HEK293 (cell line): ENCODE data around the gene PTGR1.

Experiments used
- HOXA7 ChIP-seq: sonication (generic); formaldehyde crosslinking; IDR thresholded peaks from 2 replicates; pipeline ENCODE4 v1.8.1; 2022; ENCODE audit warnings: missing genetic modification reagents, borderline replicate concordance
- SCRT2 ChIP-seq: fragments of 450-650 bp; formaldehyde crosslinking; IDR thresholded peaks from 2 replicates; pipeline ENCODE4 v1.5.1; 2016; ENCODE audit warnings: missing biosample characterization, missing genetic modification characterization
- ZFP3 ChIP-seq: fragments of 450-650 bp; formaldehyde crosslinking; IDR thresholded peaks from 2 replicates; pipeline ENCODE4 v1.5.1; 2016; ENCODE audit warnings: low read depth, missing biosample characterization, missing genetic modification characterization
- ZNF776 ChIP-seq: fragments of 450-650 bp; formaldehyde crosslinking; IDR thresholded peaks from 2 replicates; pipeline ENCODE4 v1.5.0; 2017; ENCODE audit warnings: missing biosample characterization, missing genetic modification characterization, borderline replicate concordance
- ZNF777 ChIP-seq: fragments of 450-650 bp; formaldehyde crosslinking; IDR thresholded peaks from 2 replicates; pipeline ENCODE4 v1.5.1; 2017; ENCODE audit warnings: missing biosample characterization, missing genetic modification characterization, borderline replicate concordance
- TF ChIP-seq, protein P1 (sequence below): fragments of 450-650 bp; formaldehyde crosslinking; IDR thresholded peaks from 2 replicates; pipeline ENCODE4 v1.5.1; 2016; ENCODE audit warnings: missing biosample characterization, missing genetic modification characterization
- TF ChIP-seq, protein P2 (sequence below): fragments of 450-650 bp; formaldehyde crosslinking; IDR thresholded peaks from 2 replicates; pipeline ENCODE4 v1.5.1; 2016; ENCODE audit warnings: missing biosample characterization, missing genetic modification characterization
- TF ChIP-seq, protein P3 (sequence below): fragments of 450-650 bp; formaldehyde crosslinking; IDR thresholded peaks from 2 replicates; pipeline ENCODE4 v1.5.1; 2016; ENCODE audit warnings: missing biosample characterization, missing genetic modification characterization, borderline replicate concordance
- TF ChIP-seq, protein P4 (sequence below): fragments of 450-650 bp; IDR thresholded peaks from 2 replicates; pipeline ENCODE4 v1.5.1; 2018; ENCODE audit warnings: missing biosample characterization, missing genetic modification characterization

DNA sequence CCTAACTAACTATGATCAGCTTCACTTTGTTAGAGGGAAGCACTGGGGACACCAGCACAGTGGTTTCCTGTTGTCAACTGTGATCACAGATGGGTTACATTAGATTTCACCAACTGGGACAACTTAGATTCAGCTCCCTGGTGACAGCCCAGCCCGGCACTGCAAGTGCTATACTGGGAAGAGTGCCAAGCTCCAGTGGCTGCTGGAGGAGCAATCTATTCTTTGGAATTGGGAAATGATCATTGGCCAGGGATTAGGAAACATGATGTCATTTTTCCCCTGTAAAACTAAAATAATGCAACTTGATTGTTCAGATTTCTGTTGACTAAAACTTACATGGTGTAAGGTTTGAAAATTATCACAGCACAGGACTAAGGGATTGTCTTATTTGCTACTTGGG is 33.2 kb downstream of the PTGR1 start:
- TF ChIP-seq SCRT2 (tag by site-specific recombination) = no peak
- TF ChIP-seq, protein P1, sequence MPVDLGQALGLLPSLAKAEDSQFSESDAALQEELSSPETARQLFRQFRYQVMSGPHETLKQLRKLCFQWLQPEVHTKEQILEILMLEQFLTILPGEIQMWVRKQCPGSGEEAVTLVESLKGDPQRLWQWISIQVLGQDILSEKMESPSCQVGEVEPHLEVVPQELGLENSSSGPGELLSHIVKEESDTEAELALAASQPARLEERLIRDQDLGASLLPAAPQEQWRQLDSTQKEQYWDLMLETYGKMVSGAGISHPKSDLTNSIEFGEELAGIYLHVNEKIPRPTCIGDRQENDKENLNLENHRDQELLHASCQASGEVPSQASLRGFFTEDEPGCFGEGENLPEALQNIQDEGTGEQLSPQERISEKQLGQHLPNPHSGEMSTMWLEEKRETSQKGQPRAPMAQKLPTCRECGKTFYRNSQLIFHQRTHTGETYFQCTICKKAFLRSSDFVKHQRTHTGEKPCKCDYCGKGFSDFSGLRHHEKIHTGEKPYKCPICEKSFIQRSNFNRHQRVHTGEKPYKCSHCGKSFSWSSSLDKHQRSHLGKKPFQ (tag by site-specific recombination) = no peak
- TF ChIP-seq ZFP3 = no peak
- TF ChIP-seq, protein P2, sequence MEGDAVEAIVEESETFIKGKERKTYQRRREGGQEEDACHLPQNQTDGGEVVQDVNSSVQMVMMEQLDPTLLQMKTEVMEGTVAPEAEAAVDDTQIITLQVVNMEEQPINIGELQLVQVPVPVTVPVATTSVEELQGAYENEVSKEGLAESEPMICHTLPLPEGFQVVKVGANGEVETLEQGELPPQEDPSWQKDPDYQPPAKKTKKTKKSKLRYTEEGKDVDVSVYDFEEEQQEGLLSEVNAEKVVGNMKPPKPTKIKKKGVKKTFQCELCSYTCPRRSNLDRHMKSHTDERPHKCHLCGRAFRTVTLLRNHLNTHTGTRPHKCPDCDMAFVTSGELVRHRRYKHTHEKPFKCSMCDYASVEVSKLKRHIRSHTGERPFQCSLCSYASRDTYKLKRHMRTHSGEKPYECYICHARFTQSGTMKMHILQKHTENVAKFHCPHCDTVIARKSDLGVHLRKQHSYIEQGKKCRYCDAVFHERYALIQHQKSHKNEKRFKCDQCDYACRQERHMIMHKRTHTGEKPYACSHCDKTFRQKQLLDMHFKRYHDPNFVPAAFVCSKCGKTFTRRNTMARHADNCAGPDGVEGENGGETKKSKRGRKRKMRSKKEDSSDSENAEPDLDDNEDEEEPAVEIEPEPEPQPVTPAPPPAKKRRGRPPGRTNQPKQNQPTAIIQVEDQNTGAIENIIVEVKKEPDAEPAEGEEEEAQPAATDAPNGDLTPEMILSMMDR (tag by site-specific recombination) = no peak
- TF ChIP-seq, protein P3, sequence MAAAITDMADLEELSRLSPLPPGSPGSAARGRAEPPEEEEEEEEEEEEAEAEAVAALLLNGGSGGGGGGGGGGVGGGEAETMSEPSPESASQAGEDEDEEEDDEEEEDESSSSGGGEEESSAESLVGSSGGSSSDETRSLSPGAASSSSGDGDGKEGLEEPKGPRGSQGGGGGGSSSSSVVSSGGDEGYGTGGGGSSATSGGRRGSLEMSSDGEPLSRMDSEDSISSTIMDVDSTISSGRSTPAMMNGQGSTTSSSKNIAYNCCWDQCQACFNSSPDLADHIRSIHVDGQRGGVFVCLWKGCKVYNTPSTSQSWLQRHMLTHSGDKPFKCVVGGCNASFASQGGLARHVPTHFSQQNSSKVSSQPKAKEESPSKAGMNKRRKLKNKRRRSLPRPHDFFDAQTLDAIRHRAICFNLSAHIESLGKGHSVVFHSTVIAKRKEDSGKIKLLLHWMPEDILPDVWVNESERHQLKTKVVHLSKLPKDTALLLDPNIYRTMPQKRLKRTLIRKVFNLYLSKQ (tag by site-specific recombination) = no peak
- TF ChIP-seq, protein P4, sequence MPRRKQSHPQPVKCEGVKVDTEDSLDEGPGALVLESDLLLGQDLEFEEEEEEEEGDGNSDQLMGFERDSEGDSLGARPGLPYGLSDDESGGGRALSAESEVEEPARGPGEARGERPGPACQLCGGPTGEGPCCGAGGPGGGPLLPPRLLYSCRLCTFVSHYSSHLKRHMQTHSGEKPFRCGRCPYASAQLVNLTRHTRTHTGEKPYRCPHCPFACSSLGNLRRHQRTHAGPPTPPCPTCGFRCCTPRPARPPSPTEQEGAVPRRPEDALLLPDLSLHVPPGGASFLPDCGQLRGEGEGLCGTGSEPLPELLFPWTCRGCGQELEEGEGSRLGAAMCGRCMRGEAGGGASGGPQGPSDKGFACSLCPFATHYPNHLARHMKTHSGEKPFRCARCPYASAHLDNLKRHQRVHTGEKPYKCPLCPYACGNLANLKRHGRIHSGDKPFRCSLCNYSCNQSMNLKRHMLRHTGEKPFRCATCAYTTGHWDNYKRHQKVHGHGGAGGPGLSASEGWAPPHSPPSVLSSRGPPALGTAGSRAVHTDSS (tag by site-specific recombination) = no peak
- TF ChIP-seq ZNF777 = no peak
- TF ChIP-seq HOXA7 (CRISPR knock-in tag) = no peak
- TF ChIP-seq ZNF776 = no peak
